Stimulated activated CD4-positive, alpha-beta T cell treated with anti-CD3 and anti-CD28 coated beads, Interleukin-1b, Interleukin-23, amount 100 ng/mL, for 4 hours (primary cell): Measurements from ENCODE around the gene OXTR.
"Not testable (repeated sequence)": the region's sequence is repeated elsewhere in the genome, so short reads cannot be mapped to it uniquely, and the experiment has no call there.

Experiments
- DNase-seq, 2 donors: peaks; one replicate each; pipeline ENCODE4 v3.0.0-alpha.2; 2020; ENCODE audit warnings: low read depth in 2 of 2

The OXTR gene

DNA sequence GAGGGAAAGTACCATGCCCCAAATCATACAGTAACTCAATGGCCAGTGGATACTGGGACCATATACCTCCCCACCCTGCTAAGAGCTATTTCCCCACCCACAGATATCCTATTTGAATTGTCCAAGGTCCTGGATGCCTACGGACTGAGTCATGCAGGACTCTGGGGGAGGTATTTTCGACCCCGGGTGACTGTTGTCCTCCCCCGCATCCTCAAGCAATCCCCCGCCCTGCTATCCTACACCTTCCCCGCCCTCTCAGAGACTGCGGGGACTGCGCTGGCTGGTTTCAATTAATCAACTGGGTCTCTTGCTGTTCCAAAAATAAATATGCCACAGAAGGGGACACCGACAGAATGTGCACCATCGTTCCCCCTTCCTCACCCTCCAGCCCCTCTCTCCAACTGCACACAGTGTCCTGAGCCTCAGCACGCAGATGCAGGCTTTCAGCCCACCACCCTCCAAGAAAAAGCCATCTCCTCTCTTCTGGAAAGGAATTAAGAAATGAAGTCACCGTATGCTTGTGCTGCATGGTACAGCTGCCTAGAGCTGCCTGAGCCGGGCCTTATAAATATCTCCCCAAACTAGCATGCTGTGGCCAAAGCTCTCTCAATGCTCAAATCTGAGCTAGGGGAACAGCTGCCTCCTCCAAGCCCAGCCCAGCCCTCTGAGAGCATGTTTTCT is 27.7 kb downstream of the OXTR start:
- DNase-seq = no peak

DNA sequence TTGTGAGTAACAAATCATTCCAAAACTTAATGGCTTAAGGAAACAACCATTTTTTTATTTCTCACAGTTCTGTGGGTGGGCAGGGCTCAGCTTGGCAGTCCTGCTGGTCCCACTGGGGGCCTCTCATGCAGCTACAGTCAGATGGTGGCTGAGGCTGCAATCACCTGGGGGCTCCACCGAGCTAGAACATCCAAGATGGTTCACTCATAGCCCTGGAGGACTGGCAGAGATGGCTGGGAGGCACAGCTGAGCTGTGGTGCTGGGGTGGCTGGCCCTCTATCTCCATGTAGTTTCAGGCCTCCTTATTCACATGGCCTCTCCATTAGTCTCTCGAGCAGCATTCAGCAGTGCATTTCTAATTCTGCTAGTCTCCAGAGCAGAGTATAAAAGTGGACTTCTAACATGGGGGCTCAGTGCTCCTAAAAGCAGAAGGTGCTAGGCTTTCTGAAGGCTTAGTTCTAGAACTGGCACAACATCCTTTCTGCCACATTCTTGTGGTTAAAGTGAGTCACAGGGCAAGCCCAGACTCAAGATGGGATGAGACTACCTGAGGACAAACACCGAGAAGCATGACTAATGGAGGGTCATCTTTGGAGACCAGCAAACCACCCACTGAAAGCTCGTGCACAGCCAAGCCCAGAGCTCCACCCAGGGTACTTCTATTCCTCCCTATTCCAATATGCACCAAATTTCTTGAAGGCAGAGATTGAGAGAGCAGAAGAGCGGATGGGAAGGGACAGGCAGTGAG is 29.5 kb downstream of the OXTR start:
- DNase-seq = no peak

DNA sequence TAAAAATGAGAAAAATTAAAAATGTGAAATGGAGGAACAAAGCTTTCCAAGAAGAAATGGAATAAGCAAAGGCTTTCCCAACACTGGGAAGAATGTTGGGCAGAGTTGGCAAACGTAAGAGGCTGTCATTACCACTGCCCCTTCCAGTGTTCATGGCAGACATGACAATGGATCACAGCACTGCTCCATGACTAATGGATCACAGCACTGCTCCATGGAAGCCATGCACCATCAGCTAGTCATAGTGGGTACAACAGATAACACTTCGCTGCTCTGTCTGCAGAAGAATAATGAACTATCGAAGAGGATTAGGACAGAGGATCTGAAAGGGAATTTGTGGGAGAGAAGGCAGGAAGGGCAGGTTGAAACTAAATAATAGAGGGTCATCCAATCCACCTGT is 30.8 kb downstream of the OXTR start:
- no peak for DNase-seq

DNA sequence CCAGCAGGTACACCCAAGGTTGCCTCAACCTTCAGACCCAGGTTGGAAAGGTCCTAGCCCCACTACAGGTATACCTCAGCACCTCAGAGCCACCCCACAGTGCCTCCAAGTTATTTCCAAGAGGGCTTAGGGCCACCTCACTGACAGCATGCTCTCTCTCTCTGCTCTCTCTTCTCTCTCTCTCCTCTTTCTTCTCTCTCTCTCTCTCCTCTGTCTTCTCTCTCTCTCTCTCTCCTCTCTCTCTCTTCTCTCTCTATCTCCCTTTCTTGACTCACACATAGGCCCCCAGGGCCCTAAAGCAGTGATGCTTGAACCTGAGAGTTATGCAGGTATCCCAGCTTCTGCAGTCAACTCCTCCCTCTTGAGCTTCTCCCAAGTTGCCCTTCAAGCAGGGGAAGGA is 31.6 kb downstream of the OXTR start:
- no peak for DNase-seq

DNA sequence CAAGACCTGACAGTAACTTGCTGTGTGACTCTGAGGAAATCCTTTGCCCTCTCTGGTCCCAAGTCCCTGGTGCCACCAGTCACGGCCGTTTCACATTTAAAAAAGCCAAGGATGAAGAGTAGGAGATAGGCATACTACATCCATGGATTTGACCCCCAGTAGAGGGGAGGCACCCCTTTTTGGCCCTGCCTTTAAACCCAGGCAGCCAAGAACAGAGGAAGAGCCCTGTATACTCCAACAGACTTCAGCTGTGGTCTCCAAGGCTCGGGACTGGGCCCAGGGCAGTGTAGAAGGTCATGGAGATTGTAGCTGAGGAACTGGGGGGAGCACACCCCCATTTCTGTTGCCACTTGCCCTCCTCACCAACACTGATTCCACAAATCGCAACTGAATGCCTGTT is 32.1 kb downstream of the OXTR start:
- no peak for DNase-seq

GRCh38 chr3:8736436-8736835 is 33.0 kb downstream of the OXTR start:
- DNase-seq = no peak

DNA sequence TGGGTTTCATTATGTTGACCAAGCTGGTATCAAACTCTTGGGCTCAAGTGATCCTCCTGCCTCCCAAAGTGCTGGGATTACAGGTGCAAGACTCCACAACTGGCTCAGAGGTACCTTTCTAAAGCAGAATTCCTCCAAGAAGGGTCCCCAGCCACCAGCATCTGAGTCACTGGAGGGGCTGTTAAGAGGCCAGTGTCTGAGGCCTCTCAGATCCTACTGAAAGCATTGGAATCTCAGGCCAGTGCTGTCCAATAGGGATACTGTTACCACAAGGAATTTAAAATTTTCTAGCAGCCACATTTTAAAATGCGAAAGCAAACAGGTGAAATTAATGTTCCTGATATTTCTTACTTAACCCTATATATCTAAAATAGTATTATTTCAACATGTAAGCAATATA is 34.5 kb downstream of the OXTR start:
- DNase-seq = no peak

DNA sequence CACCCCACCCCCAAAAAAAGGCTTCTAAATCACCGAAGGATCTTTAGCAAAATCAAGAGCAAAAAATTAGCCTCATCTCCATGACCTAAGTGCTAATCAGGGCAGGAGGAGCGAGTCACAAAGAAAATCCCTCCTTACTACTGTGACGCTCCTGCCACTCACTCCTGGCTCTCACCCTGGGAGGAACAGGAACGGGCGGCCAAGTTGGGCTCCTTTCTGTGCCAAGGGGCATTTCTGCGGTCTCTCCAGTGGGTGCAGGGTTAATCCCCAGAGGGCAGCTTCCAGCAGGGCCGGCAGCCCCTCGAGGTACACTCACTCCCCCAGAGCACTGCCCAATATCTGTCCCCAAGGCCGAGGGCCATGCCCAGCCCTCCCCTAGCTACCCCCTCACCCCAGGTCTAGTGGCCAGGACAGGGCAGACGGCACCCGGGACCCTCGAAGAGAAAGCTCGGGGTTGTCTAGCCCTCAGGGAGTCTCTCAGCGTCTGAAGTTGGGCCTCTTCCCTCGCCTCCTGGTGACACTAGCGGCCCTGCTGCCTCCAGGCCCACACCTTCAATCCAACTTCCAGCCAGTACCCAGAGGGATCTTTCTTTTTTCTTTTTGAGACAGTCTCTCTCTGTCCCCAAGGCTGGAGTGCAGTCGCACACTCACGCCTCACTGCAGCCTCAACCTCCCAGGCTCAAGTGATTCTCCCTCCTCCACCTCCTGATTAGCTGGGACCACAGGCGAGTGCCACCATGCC is 35.1 kb downstream of the OXTR start:
- DNase-seq = no peak

DNA sequence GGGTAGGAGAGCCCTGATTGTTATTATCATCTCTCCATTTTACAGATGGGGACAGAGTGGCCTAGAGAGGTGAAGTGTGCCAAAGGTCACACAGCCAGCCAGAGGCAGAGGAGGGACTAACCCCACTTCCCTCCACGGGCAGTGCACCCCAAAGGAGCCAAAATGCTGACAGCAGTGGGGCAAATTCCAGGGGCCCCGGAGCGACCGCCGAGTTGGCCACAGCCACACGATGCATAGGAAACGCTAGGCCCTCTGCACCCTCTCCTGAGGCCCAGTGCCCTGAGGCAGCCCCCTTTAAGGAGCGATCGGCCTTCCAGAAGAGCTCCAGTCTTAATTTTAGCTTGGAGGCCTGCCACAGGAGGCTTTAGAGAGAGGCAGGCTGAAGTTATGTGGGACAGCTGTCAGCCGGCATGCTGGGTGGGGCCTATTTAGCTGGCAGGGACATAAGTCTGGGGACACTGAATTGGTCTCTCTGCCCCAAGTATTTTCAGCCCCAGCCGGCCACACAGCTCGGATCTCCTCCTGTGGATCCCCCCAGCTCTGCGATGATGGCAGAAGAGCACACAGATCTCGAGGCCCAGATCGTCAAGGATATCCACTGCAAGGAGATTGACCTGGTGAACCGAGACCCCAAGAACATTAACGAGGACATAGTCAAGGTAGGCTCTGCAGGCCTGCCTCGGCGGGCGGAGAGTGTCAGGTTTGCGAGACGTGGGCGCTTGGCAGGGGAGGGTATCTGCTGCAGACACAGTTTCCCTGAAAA is 35.9 kb downstream of the OXTR start, which contains the start of gene CAV3:
Gene CAV3 (plus strand): TSS at position 471 of the 763 bp plus-strand sequence. CDS start 75 bp downstream, at position 546.
- DNase-seq = no peak

DNA sequence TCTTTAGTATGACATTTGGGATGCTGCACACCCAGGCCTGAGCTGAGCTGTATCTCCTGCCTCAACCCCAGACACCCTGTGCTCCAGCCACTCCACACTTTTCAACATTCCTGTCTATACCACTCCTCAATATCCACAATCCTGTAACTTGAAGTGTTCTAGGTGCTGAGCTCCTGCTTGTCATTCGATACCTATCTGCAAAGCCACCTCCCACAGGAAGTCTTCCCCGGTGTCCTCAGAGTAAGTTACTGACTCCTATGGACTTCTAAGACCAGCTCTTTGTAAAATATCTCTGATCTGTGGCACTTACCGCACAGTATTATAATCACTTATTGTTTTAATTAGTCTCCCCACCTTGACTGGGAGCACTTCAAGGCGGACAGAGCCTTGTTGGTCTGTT is 37.0 kb downstream of the OXTR start:
- no peak for DNase-seq

- no peak for DNase-seq
Measured at GRCh38 chr3:8730656-8731055, 38.8 kb downstream of the OXTR start.

GRCh38 chr3:8729479-8729878 is 39.9 kb downstream of the OXTR start:
- no peak for DNase-seq

DNA sequence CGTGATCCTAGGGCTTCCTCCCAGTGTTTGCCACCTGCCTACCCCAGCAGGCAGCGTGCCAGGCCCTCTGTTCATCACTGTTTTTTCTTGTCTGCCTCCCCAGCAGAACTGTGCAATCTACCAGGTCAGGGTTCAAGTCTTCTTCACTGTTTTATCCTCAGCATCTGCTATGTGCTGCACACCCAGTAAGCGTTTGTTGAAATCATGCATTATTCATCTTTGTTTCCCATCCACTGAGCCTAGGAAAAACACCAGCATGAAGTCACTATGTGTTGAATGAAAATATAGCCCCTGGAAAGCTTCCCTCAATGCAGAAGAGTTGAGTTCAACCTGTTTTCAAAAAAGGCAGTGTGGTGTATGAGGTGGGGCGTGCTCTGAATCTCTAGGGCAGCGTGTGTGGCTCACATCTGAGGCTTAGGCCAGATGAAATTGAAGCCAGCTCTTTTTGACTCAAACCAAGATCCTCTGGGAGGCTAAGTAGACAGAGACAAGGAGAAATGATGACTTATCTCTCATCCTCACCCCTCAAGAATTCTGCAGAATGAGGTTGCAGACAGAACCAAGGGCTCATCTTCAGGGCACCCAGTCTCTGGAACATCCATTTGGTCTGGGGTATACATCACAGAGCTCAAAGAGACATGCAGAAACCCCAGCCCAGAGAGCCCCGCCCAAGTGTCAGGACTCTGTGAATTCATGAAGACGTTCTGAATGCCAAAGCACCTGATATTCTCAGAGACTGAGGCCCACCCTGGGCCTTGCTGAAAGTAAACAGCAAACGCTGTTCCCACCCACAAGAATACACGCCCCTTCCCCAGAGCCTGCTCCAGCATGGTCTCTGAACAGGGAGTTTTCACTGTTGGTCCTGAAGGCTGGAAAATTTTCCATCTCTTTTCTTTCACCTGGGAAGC is 41.6 kb downstream of the OXTR start:
- DNase-seq = no peak

- no peak for DNase-seq
Measured at GRCh38 chr3:8724108-8724752, 45.2 kb downstream of the OXTR start.

GRCh38 chr3:8723612-8724011 is 45.8 kb downstream of the OXTR start:
- DNase-seq = no peak

DNA sequence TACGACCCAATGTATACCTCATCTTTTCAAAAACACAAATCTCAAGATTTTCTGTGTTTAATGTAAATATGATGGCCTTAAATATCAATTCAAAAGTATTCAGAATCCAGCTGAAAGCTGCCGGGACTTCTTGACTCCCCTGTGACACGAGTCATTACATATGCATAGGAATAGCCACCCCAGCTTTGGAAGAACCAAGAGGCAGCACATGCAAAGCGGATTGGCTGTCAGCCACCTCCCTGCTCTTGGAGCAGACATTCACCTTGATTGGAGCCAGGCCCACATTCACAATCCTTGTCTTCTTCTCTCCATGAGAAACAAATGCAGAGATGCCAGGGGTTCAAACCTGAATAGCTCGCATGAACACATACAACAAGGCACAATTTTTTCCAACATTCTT is 46.6 kb downstream of the OXTR start:
- no peak for DNase-seq

- not testable (repeated sequence) for DNase-seq
Measured at GRCh38 chr3:8715757-8716156, 53.7 kb downstream of the OXTR start.

DNA sequence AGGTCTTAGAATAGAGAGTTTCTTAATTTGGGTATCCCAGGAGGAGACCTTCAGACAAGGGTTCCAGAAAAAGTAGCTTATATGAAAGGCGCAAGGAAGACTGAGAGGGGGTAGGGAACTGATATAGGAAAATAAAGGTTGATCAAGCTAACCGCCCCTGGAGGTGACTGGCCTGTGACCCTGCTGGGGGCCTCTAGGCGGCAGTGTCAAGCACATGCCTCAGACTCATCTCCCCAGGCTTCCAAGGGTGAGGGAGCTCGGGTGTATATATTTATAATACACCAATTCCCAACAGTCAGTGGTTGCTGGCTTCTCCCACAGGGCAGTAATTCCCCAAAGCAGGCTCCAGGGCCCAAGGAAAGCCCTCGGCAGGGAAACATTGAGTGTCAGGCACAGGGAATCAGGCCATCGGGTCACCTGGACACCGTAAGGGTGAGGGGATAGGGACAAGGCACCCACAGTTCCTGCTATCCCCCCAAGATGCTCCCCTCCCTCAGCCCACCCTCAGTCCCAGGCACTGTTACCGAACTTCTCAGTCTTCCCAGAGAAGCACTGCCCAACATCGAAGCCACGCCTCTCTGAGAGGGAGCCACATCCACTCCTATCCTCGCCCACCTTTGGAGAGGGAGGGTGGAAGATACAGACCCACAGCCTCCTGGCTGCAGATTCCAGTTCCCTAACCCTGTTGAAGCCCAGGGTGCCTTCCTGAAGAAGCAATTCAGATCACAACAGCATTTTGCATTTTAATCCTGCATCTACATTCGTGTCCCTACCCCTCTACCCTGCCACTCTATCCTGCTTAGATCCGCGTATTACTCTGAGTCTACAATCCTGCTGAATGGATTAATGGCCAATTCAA is 55.3 kb downstream of the OXTR start:
- DNase-seq = no peak

DNA sequence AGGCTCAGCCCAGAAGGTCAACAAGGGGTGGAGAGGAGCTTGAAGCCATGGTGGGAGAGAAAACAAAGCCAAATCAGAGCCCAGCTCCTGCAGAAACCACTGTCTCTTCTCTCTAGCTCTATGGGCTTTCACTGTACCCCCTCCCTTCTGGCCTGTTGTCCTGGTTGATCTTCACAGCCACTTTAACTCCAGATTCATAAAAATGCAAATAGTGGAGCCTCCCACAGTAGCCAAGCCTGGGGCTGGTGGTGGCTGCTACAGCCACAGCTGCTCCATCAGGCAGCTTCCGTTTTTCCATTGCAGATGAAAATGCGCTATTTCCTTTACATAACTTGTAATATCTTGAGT is 56.5 kb downstream of the OXTR start:
- DNase-seq = no peak
